Panc1 (cell line): ENCODE results near the gene LSMEM2.

ENCODE experiments used
- CTCF ChIP-seq: fragments of 450-650 bp; IDR thresholded peaks from 2 replicates; pipeline ENCODE4 v1.5.1; 2017; ENCODE audit warnings: mild to moderate bottlenecking
- POLR2AphosphoS5 ChIP-seq: IDR thresholded peaks from 2 replicates; pipeline ENCODE4 v1.6.1; 2012; ENCODE audit warnings: mild to moderate bottlenecking, low read depth, low read length, moderate library complexity
- REST ChIP-seq, 2 experiments: IDR thresholded peaks; 2 replicates each; pipeline ENCODE4 v1.6.1; 2011 to 2012; ENCODE audit warnings: low read depth in 2 of 2, control low read depth in 1 of 2, low read length in 1 of 2, mild to moderate bottlenecking in 1 of 2, moderate library complexity in 1 of 2; ENCODE audit not compliant: insufficient read depth in 1 of 2
- SIN3A ChIP-seq: IDR thresholded peaks from 2 replicates; pipeline ENCODE4 v1.6.1; 2012; ENCODE audit warnings: low read depth, mild to moderate bottlenecking, low read length, moderate library complexity, borderline replicate concordance; ENCODE audit not compliant: insufficient read depth
- TCF7L2 ChIP-seq: IDR thresholded peaks from 2 replicates; pipeline ENCODE4 v1.6.1; 2011; ENCODE audit warnings: mild to moderate bottlenecking, low read depth, low read length, inconsistent platforms

- TF ChIP-seq POLR2AphosphoS5 (0 out of 2 replicates have a peak, but pooled peaks have one; percentile 16), CTCF (no peak), REST (IDR thresholded peaks at IDR 0.05; ENCODE audit: insufficient read depth in 1 of 2, low read depth in 2 of 2, low read length in 1 of 2) (no peak), TCF7L2 (no peak), SIN3A (no peak)
These were observed 40.9 kb upstream of the LSMEM2 start for GRCh38 chr3:50237754-50238548.
